Gastrocnemius medialis (tissue), 4 donors: ENCODE results near the gene ABCB9.

Experiments used
- POLR2A ChIP-seq, 2 donors: fragments of 450-650 bp; IDR thresholded peaks; one replicate each; pipeline ENCODE4 v1.6.1; 2017; ENCODE audit warnings: antibody characterized with exemption in 2 of 2, mild to moderate bottlenecking in 2 of 2, moderate library complexity in 2 of 2
- TF ChIP-seq, protein P1 (sequence below), 5 experiments: fragments of 450-650 bp in 3 of 5; fragments of 200-600 bp in 2 of 5; sonication (generic) in 2 of 5; IDR thresholded peaks in 4 of 5; conservative IDR thresholded peaks in 1 of 5; 1 replicate in 4 of 5; 2 replicates in 1 of 5; pipeline ENCODE4 v1.5.1; 2016 to 2019; ENCODE audit warnings: antibody characterized with exemption in 5 of 5, mild to moderate bottlenecking in 3 of 5, moderate library complexity in 3 of 5

DNA sequence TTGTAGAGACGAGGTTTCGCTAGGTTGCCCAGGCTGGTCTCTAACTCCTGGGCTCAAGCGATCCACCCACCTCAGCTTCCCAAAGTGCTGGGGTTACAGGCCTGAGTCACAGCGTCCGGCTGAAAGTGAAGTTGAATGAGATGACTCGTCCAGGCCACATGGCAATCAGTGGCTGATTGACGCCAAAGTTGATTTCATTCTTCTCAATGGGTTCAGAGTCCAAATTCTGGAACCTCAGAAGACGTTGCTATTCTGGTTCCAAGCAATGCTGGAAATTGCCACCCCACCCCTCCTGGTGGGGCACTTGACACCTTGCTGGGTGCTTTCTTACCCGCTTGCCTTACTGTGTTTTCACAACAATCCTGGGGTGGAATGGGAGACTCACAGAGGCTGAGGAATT lies 14.9 kb downstream of the ABCB9 start:
- TF ChIP-seq, protein P1, sequence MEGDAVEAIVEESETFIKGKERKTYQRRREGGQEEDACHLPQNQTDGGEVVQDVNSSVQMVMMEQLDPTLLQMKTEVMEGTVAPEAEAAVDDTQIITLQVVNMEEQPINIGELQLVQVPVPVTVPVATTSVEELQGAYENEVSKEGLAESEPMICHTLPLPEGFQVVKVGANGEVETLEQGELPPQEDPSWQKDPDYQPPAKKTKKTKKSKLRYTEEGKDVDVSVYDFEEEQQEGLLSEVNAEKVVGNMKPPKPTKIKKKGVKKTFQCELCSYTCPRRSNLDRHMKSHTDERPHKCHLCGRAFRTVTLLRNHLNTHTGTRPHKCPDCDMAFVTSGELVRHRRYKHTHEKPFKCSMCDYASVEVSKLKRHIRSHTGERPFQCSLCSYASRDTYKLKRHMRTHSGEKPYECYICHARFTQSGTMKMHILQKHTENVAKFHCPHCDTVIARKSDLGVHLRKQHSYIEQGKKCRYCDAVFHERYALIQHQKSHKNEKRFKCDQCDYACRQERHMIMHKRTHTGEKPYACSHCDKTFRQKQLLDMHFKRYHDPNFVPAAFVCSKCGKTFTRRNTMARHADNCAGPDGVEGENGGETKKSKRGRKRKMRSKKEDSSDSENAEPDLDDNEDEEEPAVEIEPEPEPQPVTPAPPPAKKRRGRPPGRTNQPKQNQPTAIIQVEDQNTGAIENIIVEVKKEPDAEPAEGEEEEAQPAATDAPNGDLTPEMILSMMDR (IDR thresholded peaks at IDR 0.05 in 4 of 5, conservative IDR thresholded peaks at IDR 0.05 in 1 of 5): no peak
- TF ChIP-seq POLR2A (IDR thresholded peaks at IDR 0.05): no peak
